D721Med (cell line): ENCODE results near the gene DPT.
A peak's percentile ranks its signal among the peaks of the same experiment; 100 is the strongest.

Experiments used
- DNase-seq: peaks from one replicate; pipeline ENCODE4 v3.0.0; 2011; ENCODE audit warnings: low spot score; ENCODE audit not compliant: insufficient read length
- FAIRE-seq: peaks from 2 replicates; lab custom pipeline; 2011; peaks lifted over from hg19 to GRCh38; lab: Jason Lieb, UNC
- TF ChIP-seq, protein P1 (sequence below): IDR thresholded peaks from 2 replicates; pipeline ENCODE4 v1.5.1; 2012; ENCODE audit warnings: mild to moderate bottlenecking, control low read depth; ENCODE audit not compliant: insufficient read depth; ENCODE audit errors: missing control alignments

The DPT gene

DNA sequence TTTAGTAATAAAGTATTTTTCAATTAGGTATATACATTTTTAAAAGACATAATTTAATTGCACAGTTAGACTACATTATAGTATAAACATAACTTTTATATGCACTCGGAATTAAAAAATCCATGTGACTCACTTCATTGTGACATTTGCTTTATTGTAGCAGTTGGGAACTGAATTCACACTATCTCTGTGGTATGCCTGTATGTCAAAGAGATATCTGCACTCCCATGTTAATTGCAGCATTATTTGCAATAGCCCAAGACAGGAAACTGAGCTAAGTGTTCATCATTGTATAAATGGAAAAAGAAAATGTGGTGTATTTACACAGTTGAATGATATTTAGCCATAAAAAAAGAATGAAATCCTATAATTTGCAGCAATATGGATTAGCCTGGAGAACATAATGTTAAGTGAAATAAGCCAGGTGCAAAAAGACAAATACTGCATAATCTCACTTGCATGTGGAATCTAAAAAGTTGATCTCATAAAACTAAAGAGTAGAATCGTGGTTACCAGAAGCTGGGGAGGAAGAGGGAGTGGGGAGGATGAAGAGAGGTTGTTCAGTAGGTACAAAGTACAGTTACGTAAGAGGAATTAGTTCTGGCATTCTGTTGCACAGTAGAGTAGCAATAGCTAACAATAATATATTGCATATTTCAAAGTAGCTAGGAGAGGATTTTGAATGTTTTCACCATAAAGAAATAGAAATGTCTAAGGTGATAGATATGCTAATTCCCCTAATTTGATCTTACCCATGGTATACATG is 64.8 kb downstream of the DPT start:
- TF ChIP-seq, protein P1, sequence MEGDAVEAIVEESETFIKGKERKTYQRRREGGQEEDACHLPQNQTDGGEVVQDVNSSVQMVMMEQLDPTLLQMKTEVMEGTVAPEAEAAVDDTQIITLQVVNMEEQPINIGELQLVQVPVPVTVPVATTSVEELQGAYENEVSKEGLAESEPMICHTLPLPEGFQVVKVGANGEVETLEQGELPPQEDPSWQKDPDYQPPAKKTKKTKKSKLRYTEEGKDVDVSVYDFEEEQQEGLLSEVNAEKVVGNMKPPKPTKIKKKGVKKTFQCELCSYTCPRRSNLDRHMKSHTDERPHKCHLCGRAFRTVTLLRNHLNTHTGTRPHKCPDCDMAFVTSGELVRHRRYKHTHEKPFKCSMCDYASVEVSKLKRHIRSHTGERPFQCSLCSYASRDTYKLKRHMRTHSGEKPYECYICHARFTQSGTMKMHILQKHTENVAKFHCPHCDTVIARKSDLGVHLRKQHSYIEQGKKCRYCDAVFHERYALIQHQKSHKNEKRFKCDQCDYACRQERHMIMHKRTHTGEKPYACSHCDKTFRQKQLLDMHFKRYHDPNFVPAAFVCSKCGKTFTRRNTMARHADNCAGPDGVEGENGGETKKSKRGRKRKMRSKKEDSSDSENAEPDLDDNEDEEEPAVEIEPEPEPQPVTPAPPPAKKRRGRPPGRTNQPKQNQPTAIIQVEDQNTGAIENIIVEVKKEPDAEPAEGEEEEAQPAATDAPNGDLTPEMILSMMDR = no peak
- peak; percentile 61 for FAIRE-seq
- no peak for DNase-seq

DNA sequence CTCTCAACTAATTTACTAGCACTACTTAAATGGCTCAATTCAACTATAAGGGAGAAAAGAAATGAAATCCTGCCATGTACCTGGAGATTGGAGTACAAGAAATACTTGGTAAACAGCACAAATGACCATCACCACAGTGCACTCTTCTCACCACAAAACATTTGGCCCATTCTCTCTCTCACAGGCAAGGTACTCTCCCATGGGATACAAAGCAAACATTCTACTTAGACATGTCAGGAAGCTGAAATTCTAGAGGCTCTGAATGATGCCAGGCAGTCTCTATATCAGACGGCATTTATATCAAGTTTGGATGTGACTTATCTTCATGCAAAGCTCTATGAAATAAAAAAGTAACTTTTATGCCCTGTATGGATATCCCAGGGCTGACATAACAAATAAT is 72.5 kb downstream of the DPT start:
- FAIRE-seq (peak; percentile 32), DNase-seq (no peak)
- TF ChIP-seq, protein P1 = no peak

DNA sequence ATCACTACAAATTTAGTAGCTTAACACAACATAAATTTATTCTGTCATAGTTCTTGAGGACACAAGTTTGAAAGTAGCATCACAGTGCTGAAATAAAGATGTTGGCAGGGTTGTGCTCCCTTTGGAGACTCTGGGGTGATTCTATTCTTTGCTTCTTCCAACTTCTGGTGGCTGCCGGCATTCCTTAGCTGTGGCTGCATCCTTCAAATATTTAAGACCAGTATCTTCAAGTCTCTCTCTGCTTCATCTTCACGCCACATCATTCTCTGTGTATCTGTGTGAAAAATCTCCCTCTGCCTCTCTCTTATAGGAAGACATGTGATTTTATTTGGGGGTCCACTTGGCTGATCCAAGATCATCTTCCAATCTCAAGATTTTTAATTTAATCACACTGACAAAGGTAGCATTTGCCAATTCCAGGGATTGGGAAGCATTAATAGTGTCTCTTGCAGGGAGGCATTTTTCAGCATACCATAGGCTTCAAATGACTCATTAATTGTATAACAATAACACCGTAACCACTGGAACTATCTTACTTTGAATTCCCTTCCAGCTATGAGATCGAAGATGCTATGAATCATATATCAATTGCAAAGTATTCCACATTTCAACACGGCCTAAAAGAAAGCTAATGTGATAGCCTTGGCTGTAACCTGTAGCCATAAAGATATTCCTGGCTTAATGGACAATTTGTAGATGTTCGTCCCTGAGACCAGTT is 74.6 kb downstream of the DPT start:
- FAIRE-seq = no peak
- TF ChIP-seq, protein P1 = no peak

DNA sequence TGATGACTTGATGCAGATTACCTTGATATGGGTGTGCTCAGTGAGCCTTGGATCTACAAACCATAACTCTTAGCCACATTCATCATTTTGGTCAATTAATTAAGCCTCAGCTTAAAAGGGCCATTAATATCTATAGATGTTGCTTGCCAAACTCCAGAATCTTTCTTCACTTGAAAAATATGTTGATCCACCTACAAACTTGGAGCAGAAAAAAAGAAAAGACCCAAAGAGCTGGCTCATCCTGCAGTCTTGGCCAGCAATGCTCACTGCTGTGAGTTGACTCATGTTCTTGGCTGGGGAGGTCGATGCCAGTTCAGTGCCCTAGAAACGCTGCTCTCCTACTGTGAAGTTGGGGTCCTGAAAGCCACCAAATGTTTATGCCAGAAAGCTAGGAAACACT is 75.4 kb downstream of the DPT start:
- TF ChIP-seq, protein P1 = no peak
- no peak for DNase-seq
- FAIRE-seq = no peak

More for the DNA sequence above, 74.6 kb downstream of the DPT start:
- DNase-seq = no peak

DNA sequence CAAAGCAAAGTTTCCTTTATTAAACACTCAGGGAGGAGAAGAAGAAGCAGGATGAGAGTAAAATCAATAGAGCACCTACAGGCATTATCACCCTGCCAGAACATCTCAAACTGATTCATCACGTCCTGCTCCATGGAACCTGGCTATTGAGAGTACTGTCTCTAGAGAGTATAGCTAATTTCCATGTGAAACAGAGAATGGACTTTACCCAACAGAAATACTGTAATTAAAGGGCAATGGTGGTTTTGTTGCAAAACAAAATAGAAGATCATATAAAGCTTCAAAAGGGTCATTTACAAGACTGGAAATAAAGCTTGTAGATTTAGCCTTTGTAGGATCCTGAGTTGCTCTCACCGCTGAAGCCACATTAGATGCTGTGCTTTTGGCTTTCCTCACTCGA is 83.3 kb downstream of the DPT start:
- DNase-seq = no peak
- no peak for FAIRE-seq
- TF ChIP-seq, protein P1 = no peak
